ENCODE measurements around the gene MTUS2.

DNA sequence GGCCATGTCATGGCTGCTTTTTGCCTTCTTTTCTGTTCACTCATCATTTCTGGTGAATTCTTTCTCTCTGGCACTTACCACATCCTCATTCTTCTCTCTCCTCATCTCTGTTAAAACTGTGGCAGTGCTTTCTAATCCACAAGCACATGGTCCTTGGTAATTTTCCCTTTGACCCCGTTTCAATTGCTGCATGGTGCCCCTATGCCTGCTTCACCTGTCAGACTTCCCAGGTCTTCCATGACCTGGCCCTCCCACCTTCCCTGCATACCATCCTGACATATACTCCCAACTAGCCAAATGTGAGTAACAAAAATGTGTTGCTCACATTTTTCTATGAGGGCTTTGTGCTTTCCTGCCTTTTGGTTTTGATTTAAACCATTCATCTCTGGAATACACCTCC lies 286.5 kb downstream of the MTUS2 start:
- TF ChIP-seq ZNF274 (IDR thresholded peaks at IDR 0.05; ENCODE audit: low read depth, low read length) (no peak), SUZ12 (IDR thresholded peaks at IDR 0.05; ENCODE audit: extremely low read depth, insufficient read depth, insufficient read length) (no peak)
